A549 (cell line): ENCODE results near the gene NTRK3.

Source experiments
- CEBPB ChIP-seq, 2 experiments: fragments of >200 bp in 1 of 2; sonication (Bioruptor Twin) in 1 of 2; formaldehyde crosslinking in 1 of 2; IDR thresholded peaks; 2 replicates each; pipeline ENCODE4 v1.6.1; 2012 to 2016
- FOSB ChIP-seq: fragments of 250-450 bp; sonication (Bioruptor Pico); IDR thresholded peaks from 2 replicates; pipeline ENCODE4 v1.5.0; 2020; ENCODE audit warnings: mild to moderate bottlenecking, moderate library complexity
- HOXA7 ChIP-seq: fragments of 250-450 bp; sonication (Bioruptor Pico); IDR thresholded peaks from 2 replicates; pipeline ENCODE4 v1.5.0; 2020; ENCODE audit warnings: mild to moderate bottlenecking, moderate library complexity
- MAFK ChIP-seq: fragments of 450-650 bp; IDR thresholded peaks from 2 replicates; pipeline ENCODE4 v1.6.1; 2014; ENCODE audit not compliant: partially characterized antibody
- POLR2A ChIP-seq: IDR thresholded peaks from 2 replicates; pipeline ENCODE4 v1.6.1; 2012; ENCODE audit warnings: mild to moderate bottlenecking, low read length
- POLR2AphosphoS2 ChIP-seq: conservative IDR thresholded peaks from 2 replicates; pipeline ENCODE4 v1.6.1; 2012; ENCODE audit warnings: low read length, improper control_type of control experiment, inconsistent platforms
- RAD21 ChIP-seq, 2 experiments: fragments of >200 bp in 1 of 2; sonication (Bioruptor Twin) in 1 of 2; formaldehyde crosslinking in 1 of 2; IDR thresholded peaks in 1 of 2; conservative IDR thresholded peaks in 1 of 2; 2 replicates in 1 of 2; 3 replicates in 1 of 2; pipeline ENCODE4 v1.6.1; 2012 to 2018; ENCODE audit warnings: inconsistent platforms in 1 of 2
- SREBF2 ChIP-seq: fragments of 450-650 bp; IDR thresholded peaks from 2 replicates; pipeline ENCODE4 v1.6.1; 2014; ENCODE audit warnings: mild to moderate bottlenecking, moderate library complexity
- TP53 ChIP-seq: fragments of 250-450 bp; sonication (Bioruptor Pico); IDR thresholded peaks from 2 replicates; pipeline ENCODE4 v1.5.0; 2021; ENCODE audit warnings: mild to moderate bottlenecking, moderate library complexity
- ZC3H11A ChIP-seq: fragments of 450-650 bp; IDR thresholded peaks from 2 replicates; pipeline ENCODE4 v1.6.1; 2014; ENCODE audit warnings: antibody characterized with exemption, mild to moderate bottlenecking
- TF ChIP-seq, protein P1 (sequence below): fragments of >200 bp; sonication (Bioruptor Twin); formaldehyde crosslinking; IDR thresholded peaks from 3 replicates; pipeline ENCODE4 v1.5.1; 2016
- TF ChIP-seq, protein P2 (sequence below): fragments of 450-650 bp; IDR thresholded peaks from 2 replicates; pipeline ENCODE4 v1.6.1; 2014; ENCODE audit warnings: antibody characterized with exemption
- TF ChIP-seq, protein P3 (sequence below): IDR thresholded peaks from 2 replicates; pipeline ENCODE4 v1.6.1; 2012

DNA sequence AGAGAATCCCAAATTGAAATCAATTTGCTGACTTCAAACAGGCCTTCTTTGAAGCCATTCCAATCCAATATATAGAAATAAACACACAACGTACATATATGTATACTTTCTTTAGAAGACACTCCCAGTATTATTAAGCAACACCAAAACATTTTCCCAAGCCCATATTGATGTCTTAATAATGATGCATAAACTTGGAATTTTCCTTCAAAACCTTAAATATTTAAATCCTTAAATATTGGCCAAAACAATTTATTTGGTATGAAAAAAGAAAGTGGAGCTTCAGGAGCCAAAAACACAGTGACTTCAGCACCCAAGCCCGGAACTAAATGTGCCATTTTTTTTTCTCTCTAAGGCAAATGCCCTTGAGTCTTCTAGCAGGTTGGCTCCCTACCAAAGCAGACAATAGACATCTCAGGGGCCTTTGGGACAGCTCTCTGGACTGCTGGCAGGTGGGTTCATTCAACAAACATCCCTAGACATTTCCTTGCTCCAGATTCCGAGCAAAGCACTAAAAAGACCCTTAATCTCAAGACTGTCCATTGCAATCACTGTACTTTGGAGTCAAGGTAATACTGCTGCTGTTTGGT is 384.7 kb downstream of the NTRK3 start:
- TF ChIP-seq, protein P1, sequence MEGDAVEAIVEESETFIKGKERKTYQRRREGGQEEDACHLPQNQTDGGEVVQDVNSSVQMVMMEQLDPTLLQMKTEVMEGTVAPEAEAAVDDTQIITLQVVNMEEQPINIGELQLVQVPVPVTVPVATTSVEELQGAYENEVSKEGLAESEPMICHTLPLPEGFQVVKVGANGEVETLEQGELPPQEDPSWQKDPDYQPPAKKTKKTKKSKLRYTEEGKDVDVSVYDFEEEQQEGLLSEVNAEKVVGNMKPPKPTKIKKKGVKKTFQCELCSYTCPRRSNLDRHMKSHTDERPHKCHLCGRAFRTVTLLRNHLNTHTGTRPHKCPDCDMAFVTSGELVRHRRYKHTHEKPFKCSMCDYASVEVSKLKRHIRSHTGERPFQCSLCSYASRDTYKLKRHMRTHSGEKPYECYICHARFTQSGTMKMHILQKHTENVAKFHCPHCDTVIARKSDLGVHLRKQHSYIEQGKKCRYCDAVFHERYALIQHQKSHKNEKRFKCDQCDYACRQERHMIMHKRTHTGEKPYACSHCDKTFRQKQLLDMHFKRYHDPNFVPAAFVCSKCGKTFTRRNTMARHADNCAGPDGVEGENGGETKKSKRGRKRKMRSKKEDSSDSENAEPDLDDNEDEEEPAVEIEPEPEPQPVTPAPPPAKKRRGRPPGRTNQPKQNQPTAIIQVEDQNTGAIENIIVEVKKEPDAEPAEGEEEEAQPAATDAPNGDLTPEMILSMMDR: no peak
- TF ChIP-seq POLR2A: no peak
- no peak for TF ChIP-seq ZC3H11A
- TF ChIP-seq TP53: no peak
- no peak for TF ChIP-seq HOXA7
- TF ChIP-seq SREBF2: no peak
- TF ChIP-seq, protein P2, sequence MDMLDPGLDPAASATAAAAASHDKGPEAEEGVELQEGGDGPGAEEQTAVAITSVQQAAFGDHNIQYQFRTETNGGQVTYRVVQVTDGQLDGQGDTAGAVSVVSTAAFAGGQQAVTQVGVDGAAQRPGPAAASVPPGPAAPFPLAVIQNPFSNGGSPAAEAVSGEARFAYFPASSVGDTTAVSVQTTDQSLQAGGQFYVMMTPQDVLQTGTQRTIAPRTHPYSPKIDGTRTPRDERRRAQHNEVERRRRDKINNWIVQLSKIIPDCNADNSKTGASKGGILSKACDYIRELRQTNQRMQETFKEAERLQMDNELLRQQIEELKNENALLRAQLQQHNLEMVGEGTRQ: no peak
- TF ChIP-seq FOSB: no peak
- TF ChIP-seq RAD21 (conservative IDR thresholded peaks at IDR 0.05 in 1 of 2, IDR thresholded peaks at IDR 0.05 in 1 of 2): no peak
- TF ChIP-seq, protein P3, sequence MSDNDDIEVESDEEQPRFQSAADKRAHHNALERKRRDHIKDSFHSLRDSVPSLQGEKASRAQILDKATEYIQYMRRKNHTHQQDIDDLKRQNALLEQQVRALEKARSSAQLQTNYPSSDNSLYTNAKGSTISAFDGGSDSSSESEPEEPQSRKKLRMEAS: no peak
- no peak for TF ChIP-seq POLR2AphosphoS2
- TF ChIP-seq CEBPB (IDR thresholded peaks at IDR 0.05): no peak
- TF ChIP-seq MAFK: no peak
